H54 (cell line): ENCODE results near the gene SLC2A10.
"Not testable (repeated sequence)": the region's sequence is repeated elsewhere in the genome, so short reads cannot be mapped to it uniquely, and the experiment has no call there.

ENCODE experiments used
- DNase-seq: peaks from one replicate; pipeline ENCODE4 v3.0.0; 2011; ENCODE audit warnings: low spot score, mixed read lengths; ENCODE audit not compliant: insufficient read length
- FAIRE-seq: peaks from 3 replicates; lab custom pipeline; 2011; peaks lifted over from hg19 to GRCh38; lab: Jason Lieb, UNC
- POLR2A ChIP-seq: IDR thresholded peaks from 2 replicates; pipeline ENCODE4 v1.6.1; 2011; ENCODE audit warnings: low read depth, mild to moderate bottlenecking, low read length

The SLC2A10 gene

DNA sequence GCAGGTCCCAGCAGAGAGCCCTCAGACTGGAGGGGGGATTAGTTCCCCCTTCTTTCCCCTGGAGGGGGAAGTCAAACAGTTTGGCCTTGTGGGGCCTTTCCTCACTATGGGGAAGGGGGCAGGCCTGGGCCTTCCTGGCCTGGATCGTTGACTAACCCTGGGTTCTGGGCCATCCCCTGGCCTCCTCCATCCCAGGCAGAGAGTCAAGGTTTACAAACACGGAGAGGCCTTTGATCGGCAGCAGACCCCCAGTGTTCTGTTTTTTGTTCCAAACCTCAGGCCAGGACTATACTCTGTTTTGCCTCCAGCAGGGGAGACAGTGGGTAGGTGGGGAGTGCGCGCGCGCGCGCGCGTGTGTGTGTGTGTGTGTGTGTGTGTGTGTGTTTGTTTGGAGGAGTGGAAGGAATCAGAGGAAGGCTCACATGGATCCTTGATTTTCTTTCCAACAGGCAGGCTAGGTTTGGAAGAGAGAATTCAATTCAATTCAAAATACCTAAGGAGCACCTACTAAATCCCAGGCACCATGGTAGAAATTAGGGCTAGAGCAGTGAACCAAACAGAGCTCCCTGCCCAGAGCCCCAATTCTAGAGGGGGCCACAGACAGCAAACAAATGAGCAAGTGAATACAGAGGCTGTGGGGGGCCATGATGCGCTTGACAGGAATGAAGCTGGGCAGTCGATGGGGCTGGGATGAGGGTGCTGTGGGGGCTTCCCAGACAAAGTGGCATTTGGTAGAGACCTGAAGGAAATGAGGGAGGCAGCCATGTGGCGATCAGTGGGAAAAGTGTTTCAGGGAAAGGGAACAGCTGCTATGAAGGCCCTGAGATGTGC is 35.0 kb upstream of the SLC2A10 start:
- DNase-seq (no peak), FAIRE-seq (no peak)
- TF ChIP-seq POLR2A: no peak

DNA sequence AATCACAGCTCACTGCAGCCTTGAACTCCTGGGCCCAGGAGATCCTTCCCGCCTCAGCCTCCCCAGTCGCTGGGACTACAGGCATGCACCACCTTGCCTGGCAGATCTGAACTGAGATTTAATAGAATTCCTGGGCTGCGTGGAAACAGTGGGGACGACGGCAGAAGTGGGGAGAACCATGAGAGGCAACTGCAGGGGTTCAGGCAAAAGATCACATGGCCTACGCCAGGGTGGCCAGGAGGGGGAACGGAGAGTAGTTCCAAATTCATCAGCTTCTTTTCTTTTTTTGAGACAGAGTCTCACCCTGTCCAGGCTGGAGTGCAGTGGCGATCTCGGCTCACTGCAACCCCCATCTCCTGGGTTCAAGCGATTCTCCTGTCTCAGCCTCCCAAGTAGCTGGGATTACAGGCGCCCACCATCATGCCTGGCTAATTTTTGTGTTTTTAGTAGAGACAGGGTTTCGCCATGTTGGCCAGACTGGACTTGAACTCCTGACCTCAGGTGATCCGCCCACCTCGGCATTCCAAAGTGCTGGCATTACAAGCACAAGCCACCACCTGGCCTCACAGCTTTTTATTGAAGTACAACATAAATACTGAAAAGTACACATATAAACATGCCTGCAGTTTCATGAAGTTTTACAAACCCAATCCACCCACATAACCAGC is 32.7 kb upstream of the SLC2A10 start:
- not testable (repeated sequence) for FAIRE-seq, DNase-seq

DNA sequence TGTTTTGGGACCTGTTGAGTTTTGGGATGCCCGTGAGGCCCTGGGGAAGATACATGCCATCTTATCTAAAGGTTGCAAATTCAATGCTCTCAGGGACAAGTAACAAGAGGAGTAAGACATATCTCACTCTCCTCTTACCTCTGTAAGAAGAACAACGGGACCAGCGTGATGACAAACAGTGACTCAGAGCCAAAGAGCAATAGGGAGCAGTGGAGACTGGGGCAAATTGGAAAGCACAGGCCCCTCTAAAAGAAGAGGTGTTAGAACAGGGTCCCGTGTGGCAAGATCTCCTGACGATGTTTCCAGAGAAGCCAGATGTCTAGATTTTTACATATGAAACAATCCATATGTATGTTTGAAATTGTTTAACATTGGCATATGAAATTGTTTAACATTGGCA is 31.8 kb upstream of the SLC2A10 start:
- TF ChIP-seq POLR2A: no peak
- DNase-seq (no peak), FAIRE-seq (no peak)

DNA sequence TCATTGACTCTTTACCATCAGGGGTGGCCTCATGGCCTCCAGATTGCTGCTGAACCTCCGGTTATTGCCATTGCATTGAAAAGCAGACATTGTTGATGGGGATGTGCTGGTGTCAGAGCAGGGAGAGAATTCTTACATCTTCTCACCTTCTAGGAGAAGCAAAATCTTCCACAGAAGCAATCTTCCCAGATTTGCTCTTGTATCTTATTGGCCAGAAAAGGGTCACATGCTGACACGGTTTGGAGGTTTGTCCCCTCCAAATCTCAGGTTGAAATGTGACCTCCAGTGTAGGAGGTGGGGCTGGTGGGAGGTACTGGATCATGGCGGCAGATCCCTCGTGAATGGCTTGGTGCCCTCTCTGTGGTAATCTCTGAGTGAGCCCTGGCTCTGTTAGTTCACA is 30.9 kb upstream of the SLC2A10 start:
- no peak for TF ChIP-seq POLR2A
- FAIRE-seq (no peak), DNase-seq (no peak)

DNA sequence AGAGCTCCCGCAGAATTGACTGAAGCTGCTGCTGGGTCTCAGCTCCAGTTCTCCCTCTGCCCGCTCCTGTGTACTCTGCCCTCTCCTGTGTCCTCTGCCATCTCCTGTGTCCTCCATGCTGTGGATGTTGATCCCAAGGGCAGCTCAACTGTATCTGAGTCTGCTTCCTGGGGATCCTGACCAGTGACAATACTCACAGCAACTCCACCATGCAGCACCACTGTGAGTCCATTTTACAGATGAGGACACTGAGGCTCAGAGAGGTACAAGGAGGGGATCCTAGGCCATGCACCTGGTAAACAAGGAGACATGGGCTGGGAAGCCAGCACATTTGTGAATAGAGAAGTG is 28.8 kb upstream of the SLC2A10 start:
- DNase-seq (no peak), FAIRE-seq (no peak)
- TF ChIP-seq POLR2A: no peak

DNA sequence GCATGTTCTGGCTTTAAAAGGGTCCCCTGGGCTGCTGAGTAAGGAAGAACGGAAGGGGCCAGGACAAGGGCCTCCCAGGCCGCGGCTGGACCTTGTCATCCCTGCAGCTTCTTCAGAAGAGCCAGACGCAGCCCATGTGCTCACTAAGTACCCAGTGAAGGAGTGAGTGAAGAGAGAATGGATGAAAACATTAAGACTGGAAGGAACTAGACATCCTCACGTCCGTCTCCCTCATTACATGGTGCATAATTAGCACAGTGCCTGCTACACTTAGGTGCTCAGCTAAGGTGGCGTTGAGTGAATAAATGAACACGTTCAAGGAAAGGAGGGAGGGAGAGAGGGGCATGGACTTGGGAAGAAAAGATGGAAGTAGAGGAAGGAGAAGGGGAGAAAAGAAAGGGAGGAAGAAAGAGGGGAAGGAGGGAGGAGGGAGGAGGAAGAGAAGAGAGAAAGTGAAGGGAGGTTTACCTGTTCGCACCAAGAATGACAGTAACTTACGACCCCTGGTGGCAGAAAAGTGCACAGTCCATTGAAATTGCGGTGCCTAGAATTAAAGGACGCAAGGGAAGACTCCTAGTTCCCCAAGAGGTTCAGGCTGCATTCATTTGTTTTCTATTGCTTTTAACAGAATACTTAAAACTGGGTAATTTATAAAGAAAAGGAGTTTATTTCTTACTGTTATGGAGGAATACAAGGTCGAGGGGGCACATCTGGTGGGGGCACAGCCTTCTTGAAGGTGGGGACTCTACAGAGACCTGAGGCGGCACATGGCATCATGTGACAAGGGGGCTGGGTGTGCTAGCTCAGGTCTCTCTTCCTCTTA is 28.2 kb upstream of the SLC2A10 start:
- FAIRE-seq: no peak

DNA sequence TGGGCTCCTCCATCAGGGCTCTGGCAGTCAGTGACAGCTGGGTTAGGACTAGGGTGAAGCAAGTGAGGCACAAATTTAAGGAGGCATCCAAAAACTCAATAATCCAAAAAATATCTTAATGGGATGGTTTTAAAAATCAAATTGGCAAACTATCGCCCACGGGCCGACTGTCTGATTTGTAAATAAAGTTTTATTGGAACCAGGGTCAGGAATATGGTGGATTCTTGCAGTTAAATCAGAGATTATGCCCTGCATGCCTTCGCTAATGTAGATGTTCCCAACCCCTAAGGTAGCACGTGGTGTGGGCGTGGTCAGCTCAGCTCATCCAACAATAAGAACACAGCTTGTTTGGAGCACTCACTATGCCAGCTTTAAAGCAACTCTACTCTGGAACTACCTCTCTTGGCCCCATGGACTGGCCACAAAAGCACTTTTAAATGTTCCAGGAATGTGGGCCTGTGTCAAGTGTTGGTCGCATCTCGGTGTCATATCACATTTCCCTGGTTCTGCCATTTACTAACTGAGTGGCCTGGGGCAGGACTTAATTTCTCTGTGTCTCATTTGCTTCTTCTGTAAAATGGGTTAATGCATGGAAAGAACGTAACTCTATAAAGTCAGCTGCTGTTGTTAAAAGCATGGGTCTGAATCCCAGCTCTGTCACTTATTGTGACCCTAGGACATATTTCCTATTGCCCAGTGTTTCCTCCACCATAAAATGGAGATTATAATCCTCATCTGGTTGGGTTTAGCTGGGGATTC is 27.2 kb upstream of the SLC2A10 start:
- no peak for FAIRE-seq
- no peak for TF ChIP-seq POLR2A
- no peak for DNase-seq

More for the DNA sequence above, 28.2 kb upstream of the SLC2A10 start:
- DNase-seq: no peak
- TF ChIP-seq POLR2A: no peak

DNA sequence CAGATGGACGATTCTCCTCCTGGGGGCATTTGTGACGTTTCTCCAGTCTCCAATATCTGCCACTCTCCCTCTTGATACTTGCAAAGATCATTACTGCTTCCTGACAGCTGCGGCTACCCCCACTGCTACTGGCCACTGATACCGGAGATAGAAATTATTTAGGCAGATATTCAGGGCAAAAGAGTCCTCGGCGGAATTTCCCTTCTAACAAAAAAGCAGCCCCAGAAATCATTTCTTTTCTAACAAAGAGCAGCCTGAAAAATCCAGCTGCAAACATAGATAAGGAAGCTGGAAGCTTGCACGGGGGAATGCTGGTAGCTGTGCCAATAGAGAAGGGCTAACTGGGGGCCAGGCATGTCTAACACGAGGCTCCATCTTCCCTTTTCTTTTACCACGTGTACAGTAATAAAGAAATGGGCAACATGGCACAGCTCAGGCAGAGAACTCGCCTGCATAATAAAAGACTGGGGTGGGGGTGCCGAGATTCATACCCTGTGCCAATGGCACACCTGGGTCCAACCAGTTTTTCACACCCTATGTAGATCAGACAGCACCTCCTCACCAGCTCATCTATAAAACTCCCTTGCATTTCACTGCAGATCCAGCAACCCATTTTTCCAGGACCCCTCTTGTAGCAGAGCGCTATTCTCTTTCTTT is 26.3 kb upstream of the SLC2A10 start:
- no peak for DNase-seq
- TF ChIP-seq POLR2A: no peak
- FAIRE-seq: no peak

DNA sequence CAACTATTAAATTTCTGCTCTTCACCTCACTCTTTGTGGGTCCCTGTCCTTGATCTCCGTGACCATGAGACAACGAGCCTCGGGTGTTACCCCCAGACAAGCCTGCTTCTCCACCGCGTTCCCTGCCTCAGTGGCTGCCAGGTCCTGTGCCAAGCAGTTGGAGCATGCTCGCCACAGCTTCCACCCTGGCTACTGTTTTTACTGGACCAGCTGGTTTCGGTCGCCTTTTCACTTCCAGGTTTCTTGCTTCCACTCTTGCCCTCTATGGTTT is 25.8 kb upstream of the SLC2A10 start:
- FAIRE-seq: no peak
- DNase-seq: no peak
- no peak for TF ChIP-seq POLR2A

DNA sequence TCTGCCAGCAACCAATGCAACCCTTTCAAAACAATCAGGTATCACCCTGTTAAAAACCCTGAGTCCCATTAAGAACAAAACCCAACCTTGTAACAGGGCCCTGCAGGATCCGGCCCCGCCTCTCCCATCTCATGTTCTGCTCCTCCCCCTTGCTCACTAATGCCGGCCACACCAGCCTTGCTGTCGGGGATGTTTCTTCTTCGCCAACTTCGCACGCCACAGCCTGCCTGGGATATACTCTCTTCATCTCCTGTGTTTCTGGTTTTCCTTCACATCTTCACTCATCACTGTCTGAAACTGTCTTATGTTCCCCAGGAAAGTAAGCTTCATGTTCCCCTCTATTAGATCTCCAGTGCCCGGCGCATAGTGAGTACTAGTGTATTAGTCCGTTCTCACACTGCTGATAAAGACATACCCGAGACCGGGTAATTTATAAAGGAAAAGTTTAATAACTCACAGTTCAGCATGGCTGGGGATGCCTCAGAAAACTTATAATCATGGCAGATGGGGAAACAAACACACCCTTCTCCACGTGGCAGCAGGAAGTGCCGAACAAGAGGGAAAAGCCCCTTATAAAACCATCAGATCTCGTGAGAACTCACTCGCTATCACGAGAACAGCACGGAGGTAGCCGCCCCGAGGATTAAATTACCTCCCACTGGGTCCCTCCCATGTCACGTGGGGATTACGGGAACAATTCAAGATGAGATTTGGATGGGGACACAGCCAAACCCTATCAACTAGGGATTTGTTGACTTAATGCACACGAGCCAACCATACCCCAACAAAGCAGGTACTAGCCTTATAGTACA is 25.3 kb upstream of the SLC2A10 start:
- no peak for DNase-seq
- no peak for FAIRE-seq
- no peak for TF ChIP-seq POLR2A

DNA sequence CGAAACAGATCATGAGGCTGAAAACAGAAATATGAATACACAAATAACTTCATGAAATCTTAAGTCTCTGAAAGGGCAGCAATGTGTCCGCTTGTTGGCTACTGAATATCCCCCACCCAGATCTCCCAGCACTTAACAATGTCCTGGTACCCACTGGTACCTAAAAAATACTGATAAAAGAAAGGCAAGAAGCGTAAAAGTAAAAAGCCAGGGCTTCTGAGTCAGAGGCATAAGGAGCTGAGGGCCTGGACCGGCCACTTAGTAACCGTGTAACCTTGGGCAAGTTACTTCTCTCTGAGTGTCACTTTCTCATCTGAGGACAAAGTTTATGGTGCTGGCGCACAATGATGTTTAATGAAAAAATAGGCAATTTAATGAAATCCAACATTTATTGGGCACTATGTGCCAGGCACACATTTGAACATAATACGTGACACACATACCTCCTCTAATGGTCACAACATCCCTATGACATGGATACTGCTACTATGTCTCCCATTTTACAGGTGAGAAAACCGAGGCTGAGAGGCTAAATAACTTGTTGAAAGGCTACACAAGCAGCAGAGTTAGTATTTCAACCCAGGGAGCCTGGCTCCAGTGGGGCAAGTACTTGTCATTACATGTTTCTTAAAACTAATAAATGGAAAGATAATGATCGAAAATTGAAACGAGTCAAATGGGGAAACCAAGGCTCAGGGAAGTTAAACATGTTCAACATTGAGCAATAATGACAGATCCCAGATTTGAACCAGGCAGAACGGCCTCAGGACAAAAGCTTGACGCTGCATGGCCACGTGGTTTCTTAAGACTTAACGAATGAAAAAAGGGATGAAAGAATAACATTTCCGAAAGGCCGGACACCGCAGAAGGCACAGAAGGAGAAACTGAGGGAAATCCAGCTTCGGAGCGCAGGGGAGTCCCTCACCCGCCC is 21.0 kb upstream of the SLC2A10 start:
- FAIRE-seq: no peak
- DNase-seq: no peak
- TF ChIP-seq POLR2A: no peak
